ENCODE measurements around the gene TMEM232.
"Not testable (repeated sequence)": the region's sequence is repeated elsewhere in the genome, so short reads cannot be mapped to it uniquely, and the experiment has no call there.

TMEM232 gene

GRCh38 chr5:110726249-110727024 lies at the start of gene TMEM232:
TSS of gene TMEM232 (minus strand) at chr5:110726671. CDS start at chr5:110667352, 59,319 bp downstream.
- peak; percentile 60 for DNase-seq

DNA sequence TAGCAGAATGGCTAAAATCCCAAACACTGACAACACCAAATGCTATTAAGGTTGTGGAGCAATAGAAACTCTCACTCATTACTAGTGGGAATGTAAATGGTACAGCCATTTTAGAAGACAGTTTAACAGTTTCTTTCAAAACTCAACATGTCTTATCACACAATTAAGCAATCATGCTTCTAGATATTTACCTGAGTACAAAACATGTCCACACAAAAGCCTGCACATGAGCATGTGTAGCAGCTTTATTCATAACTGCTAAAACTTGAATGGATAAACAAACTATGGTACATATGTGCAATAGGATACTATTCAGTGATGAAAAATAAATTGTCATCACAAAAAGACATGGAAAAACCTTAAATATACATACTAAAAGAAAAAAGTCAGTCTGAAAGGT lies 43.8 kb upstream of the TMEM232 start:
- no peak for DNase-seq

GRCh38 chr5:110769000-110769681 lies 42.7 kb upstream of the TMEM232 start:
- no peak for DNase-seq

DNA sequence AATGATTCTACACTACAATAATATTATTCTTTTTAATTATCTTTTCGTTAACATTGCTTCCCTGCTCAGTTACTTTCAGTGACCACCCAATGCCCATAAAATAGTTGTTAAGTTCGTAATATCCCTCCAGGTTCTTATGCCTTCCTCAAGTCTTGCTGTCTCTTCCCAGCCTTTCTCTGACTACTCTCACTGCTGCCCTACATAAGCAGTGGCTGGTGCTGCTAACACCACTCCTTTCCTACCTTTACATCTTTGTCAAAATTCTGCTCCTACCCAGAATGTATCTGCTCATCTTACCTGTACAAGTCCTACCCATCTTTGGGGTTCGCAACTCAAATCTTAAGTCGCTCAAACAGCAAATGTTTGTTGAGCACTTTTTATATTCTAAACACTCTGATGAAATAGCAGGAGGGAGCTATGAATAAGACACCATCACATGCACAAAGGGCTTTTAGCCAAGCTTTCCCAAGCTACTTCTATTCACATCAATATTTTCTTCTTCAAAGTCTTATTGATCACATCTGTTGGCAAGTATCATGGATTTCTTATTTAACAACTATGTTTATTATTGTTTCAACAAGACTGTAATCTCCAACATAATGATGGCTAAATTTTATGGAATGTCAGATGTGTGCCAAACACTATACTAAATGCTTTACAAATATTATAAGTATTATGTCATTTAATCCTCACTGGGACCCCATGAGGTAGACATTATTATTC lies 41.8 kb upstream of the TMEM232 start:
- DNase-seq, result no peak

GRCh38 chr5:110760158-110760557 lies 33.7 kb upstream of the TMEM232 start:
- DNase-seq, result no peak

- peak; percentile 3 for DNase-seq
Observed at GRCh38 chr5:110757118-110757729, 30.8 kb upstream of the TMEM232 start.

GRCh38 chr5:110754181-110754580 lies 27.7 kb upstream of the TMEM232 start:
- DNase-seq, result no peak

DNA sequence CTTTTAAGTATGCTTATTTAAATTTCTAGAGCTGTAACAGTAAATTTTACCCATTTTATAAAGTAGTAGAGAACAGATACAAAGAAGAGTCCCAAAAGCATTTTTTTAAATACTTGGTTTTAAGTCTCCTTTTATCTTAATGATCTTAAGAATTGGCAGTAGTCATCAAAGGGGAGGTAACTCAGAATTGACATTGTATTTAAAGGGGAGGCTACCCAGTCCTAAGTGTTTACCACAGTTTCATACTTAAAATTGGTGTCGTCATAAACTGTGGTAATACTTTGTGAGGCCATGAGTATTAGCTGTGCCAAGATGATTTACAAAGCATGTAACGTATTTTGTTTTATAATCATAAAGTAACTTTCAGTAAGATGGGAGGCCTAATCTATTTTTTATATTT lies 27.1 kb upstream of the TMEM232 start:
- no peak for DNase-seq

DNA sequence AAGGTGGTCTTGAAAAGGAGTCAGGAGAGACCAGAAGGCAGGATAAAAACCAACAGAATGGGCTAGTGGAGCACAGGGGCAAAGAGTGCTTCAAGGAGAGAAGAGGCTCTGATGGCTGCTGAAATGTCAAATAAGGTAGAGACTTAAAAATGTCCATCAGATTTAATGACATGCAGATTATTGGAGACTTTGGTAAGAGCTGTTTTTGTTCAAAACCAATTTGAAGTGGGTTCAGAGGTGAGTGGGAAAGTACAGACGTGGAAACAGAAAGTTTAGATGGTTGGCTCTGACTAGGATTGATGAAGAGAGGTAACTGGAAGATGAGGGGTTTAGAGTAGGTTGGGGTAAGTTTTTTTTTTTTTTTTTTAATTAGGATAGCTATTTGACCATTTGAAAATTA lies 26.5 kb upstream of the TMEM232 start:
- no peak for DNase-seq

- DNase-seq, result no peak
Observed at GRCh38 chr5:110751902-110752762, 25.7 kb upstream of the TMEM232 start.

- peak; percentile 79 for DNase-seq
Observed at GRCh38 chr5:110738812-110739651, 12.6 kb upstream of the TMEM232 start, which contains the start of gene SLC25A46. TSS of gene SLC25A46 (plus strand) at chr5:110739007. CDS start at chr5:110739120, 113 bp downstream.

DNA sequence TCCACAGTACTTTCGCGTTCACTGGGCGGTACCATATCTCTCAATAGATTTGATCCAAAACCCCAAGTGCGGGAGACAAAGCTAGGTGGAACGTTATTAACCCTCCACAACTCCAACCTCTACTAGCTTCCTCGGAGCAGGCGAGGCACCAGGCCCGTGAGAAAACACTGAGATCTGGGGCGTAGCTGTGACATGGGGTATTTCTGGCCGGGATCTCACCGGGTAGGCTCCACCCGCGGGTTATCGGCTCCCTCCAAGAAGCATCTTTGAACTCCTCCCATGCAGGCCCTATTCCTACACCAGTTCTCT lies 12.0 kb upstream of the TMEM232 start:
- DNase-seq, result no peak

- no peak for DNase-seq
Observed at GRCh38 chr5:110736753-110737152, 10.3 kb upstream of the TMEM232 start.

DNA sequence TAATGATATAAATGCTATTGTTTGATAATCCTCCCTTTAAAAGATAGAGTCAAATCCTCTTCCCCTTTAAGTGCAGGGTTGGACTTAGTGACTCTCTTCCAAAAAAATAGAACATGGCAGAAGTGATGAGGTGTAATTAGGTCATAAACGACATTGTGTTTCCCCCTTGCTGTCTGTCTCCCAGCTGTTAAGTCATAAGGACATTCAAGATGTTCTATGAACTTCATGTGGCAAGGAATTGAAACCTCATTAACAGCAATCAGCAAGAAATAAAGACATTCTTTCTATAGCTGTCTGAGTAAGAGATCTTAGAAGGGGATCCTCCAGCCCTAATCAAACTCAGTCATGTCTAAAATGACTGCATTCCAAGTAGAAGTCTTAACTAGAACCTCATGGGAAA lies 9.1 kb upstream of the TMEM232 start:
- no peak for DNase-seq

DNA sequence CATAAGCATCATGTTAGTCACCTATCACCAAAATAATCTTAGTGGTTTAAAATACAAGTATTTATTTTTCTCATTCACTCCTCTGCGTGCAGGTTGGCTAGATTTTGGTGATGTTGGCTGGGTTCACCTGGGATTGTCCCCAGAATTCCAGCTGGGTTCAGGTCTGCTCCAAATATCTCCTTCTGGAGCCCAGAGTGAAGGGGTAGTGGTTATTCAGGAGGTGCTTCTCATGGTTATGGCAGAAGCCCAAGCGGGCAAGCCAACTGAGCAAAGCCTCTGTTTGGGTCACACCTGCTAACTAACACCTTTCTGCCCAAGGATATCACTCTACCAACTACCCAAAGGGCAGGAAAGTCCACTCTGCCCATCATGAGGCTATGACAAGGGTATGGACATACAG lies 7.6 kb upstream of the TMEM232 start:
- no peak for DNase-seq

GRCh38 chr5:110731499-110731898 lies 5.0 kb upstream of the TMEM232 start:
- not testable (repeated sequence) for DNase-seq

- no peak for DNase-seq
Observed at GRCh38 chr5:110727025-110727314, 499 bp upstream of the TMEM232 start.

DNA sequence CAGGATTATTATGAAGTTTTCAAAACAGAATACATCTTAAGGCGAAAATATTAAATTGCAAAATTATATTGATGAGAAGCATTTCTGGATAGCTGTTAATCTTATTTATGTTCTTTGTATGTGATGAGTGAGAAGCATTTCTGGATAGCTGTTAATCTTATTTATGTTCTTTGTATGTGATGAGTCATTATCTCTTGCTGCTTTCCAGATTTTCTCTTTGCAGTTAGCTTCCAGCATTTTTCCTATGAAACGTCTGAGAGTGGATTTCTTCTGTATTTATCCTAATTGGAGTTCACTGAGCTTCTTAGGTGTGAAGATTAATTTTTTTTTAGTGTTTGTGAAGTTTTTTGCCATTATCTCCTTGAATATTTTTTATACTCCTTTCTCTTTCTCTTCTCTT lies 8.2 kb downstream of the TMEM232 start:
- DNase-seq, result no peak

DNA sequence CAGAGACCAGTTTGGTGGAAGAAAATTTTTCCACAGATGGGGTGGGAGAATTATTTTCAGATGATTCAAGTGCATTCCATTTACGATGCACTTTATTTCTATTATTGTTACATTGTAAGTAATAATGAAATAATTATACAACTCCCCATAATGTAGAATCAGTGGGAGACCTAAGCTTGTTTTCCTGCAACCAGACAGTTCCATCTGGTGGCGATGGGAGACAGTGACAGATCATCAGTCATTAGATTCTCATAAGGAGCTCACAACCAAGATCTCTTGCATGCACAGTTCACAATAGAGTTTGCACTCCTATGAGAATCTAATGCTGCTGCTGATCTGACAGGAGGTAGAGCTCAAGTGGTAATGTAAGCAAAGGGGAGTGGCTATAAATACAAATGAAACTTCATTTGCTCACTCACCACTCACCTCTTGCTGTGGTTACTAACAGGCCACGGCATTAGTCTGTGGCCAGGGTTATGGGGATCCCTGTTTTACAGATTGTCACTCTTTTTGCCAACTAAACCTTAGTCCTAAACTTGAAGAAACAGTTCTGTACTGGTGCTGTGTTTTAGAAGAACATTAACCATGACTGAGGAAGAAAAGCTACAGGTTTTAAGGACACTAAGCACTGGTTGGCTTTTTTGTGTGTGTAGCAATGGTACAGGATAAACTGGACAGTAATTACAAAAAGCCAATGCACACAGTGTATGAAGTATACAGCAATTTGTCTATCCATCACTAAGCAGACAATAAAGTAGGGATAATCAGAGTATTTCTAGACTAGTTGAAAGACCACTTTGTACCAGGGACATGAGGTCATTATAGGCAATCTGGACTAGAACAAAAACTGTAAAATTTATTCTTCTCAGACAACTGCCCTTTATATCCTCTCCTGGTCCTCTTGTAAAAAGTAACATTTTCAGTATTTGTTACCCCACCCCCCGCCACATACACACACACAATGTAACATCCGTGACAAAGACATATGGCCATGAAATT lies 9.9 kb downstream of the TMEM232 start:
- DNase-seq, result no peak

DNA sequence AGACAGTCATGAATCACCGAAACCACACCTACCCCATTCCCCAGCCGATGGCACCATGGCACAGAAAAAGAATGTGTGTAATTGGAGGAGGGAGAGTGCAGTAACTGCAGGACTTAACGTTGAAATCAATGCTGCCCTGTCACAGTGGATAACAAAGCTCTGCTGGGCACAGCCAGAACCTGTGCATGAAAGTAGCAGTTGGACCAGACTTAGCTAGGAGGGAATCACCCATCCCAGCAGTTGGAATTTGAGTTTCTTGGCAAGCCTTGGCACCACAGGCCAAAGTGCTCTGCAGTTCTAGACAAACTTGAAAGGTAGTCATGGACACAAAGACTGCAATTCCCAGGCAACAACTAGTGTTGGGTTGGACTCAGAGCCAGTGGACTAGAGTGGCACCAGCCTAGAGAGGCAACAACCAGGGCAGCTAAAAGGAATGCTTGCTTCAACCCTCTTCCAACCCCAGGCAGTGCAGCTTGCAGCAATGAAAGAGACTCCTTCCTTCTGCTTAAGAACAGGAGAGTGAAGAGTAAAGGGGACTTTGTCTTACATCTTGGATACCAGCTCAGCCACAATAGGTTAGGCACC lies 19.1 kb downstream of the TMEM232 start:
- no peak for DNase-seq

All from activated T-cell treated with anti-CD3 and anti-CD28 coated beads for 4 hours (primary cell).